ENCODE data around the gene C1QTNF9B.

Gene C1QTNF9B

DNA sequence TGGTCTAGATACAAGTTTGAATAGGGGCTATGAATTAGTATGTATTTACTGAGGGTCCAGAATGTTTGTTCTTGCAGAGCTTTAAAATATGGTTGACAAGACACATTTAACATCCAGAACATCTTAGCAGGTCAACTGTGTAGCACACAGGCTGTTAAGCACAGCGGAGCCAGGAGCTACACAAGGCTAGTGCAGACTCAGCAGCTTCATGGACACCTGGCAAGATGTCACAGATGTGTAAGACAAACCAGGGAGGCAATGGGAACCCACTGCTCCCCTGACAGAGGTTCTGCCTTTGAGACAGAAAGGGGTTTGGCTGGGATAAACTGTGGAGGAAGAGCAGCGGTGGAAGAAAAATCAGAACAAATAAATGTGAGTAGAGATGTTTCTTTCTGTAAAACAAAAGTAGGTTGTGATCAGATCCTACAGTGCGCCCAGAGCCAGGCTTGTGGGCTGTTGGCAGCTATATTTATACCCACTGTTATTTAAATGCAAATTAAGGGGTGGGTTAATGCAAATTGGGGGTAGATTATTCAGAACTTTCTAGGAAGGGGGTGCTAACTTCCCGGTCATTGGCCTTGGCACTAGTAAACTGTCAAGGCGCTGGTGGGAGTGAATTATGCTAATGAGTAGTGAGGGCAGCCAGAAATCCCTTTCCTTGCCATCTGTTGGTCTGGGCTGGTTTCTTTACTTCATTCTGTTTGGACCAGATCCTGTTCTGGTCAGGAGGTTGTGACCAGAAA is 41.1 kb downstream of the C1QTNF9B start:
- no peak overlapping the region for H3K4ac ChIP-seq (ENCODE audit: low read depth in 1 of 2, low read length in 2 of 2)
- H4K8ac ChIP-seq (ENCODE audit: low read length) = peak overlapping the region; percentile 38
- H3K18ac ChIP-seq (ENCODE audit: low read depth in 1 of 2, low read length in 2 of 2) = no peak overlapping the region
- H3K4me3 ChIP-seq (ENCODE audit: insufficient read depth in 1 of 2, low read depth in 1 of 2, low read length in 2 of 2) = no peak overlapping the region
- H4K91ac ChIP-seq (ENCODE audit: low read length) = no peak overlapping the region
- no peak overlapping the region for H2BK15ac ChIP-seq (ENCODE audit: low read depth, poor library complexity, severe bottlenecking)
- H2BK5ac ChIP-seq (ENCODE audit: low read depth, low read length, poor library complexity, severe bottlenecking) = no peak overlapping the region
- H2AK5ac ChIP-seq (ENCODE audit: low read length, severe bottlenecking) = no peak overlapping the region
- H3K23ac ChIP-seq (ENCODE audit: low read length in 2 of 2) = no peak overlapping the region
- no peak for DNase-seq
- no peak overlapping the region for H2BK12ac ChIP-seq (ENCODE audit: low read length in 2 of 2)
- no peak overlapping the region for H3K14ac ChIP-seq (ENCODE audit: low read length in 2 of 2)
- H3K79me1 ChIP-seq (replicated peaks; ENCODE audit: low read length, poor library complexity, severe bottlenecking) = no peaks in the 10 kb centered on the region
- H3K9me3 ChIP-seq (ENCODE audit: control insufficient read depth, low read length) = no peaks in the 10 kb centered on the region
- no peak overlapping the region for H3K9ac ChIP-seq (ENCODE audit: low read length)
- no peaks in the 10 kb centered on the region for H3K27me3 ChIP-seq (ENCODE audit: control insufficient read depth in 1 of 2, insufficient read depth in 1 of 2, low read length in 2 of 2)
- H3K4me2 ChIP-seq (ENCODE audit: low read length, poor library complexity, severe bottlenecking) = no peak overlapping the region
- H3K4me1 ChIP-seq (ENCODE audit: control insufficient read depth, insufficient read depth, low read depth, low read length) = no peaks in the 10 kb centered on the region
- no peak overlapping the region for H2AFZ ChIP-seq (ENCODE audit: low read depth, low read length)
- H3K36me3 ChIP-seq (ENCODE audit: control insufficient read depth in 1 of 2, insufficient read depth in 2 of 2, low read depth in 1 of 2, low read length in 2 of 2) = peaks cover 3 to 44% of the 10 kb centered on the region in 2 experiments
- no peak overlapping the region for H2BK120ac ChIP-seq (ENCODE audit: low read depth, low read length)
- 76% methylated on average over 5 of the region's 5 CpGs for WGBS
- H3K27ac ChIP-seq (ENCODE audit: low read length, poor library complexity, severe bottlenecking) = no peak overlapping the region

DNA sequence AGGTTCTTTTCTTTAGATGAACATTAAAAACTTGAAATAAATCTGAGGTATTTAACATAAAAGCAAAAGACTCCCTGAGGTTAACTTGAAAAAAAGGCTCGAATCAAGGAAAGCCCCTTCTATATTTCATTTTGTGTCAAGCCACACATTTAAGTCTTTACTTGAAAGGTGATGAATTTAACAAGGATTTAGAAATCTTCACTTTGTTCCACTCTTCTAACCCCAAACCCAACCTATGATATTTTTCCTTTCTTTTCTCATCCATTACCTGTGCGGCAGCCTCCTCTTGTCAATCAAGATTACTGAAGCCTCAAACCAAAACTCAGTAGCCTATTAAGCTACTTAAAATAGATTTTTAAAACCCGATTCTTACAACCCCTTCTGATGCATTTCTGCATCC is 41.9 kb downstream of the C1QTNF9B start:
- no peak overlapping the region for H2AK5ac ChIP-seq (ENCODE audit: low read length, severe bottlenecking)
- H3K27ac ChIP-seq (ENCODE audit: low read length, poor library complexity, severe bottlenecking) = no peak overlapping the region
- H3K27me3 ChIP-seq (ENCODE audit: control insufficient read depth in 1 of 2, insufficient read depth in 1 of 2, low read length in 2 of 2) = no peaks in the 10 kb centered on the region
- H4K91ac ChIP-seq (ENCODE audit: low read length) = no peak overlapping the region
- no peak overlapping the region for H2BK15ac ChIP-seq (ENCODE audit: low read depth, poor library complexity, severe bottlenecking)
- no peaks in the 10 kb centered on the region for H3K79me1 ChIP-seq (replicated peaks; ENCODE audit: low read length, poor library complexity, severe bottlenecking)
- no peak overlapping the region for H2BK12ac ChIP-seq (ENCODE audit: low read length in 2 of 2)
- H3K36me3 ChIP-seq (ENCODE audit: control insufficient read depth in 1 of 2, insufficient read depth in 2 of 2, low read depth in 1 of 2, low read length in 2 of 2) = peaks cover 3 to 36% of the 10 kb centered on the region in 2 experiments
- H3K4me2 ChIP-seq (ENCODE audit: low read length, poor library complexity, severe bottlenecking) = no peak overlapping the region
- H3K4ac ChIP-seq (ENCODE audit: low read depth in 1 of 2, low read length in 2 of 2) = no peak overlapping the region
- no peak for DNase-seq
- no peak overlapping the region for H4K8ac ChIP-seq (ENCODE audit: low read length)
- no peak overlapping the region for H2AFZ ChIP-seq (ENCODE audit: low read depth, low read length)
- H3K9ac ChIP-seq (ENCODE audit: low read length) = no peak overlapping the region
- H3K9me3 ChIP-seq (ENCODE audit: control insufficient read depth, low read length) = no peaks in the 10 kb centered on the region
- no peak overlapping the region for H3K14ac ChIP-seq (ENCODE audit: low read length in 2 of 2)
- WGBS = 96% methylated on average over 1 of the region's 3 CpGs
- no peak overlapping the region for H3K18ac ChIP-seq (ENCODE audit: low read depth in 1 of 2, low read length in 2 of 2)
- H2BK5ac ChIP-seq (ENCODE audit: low read depth, low read length, poor library complexity, severe bottlenecking) = no peak overlapping the region
- H2BK120ac ChIP-seq (ENCODE audit: low read depth, low read length) = no peak overlapping the region
- H3K4me3 ChIP-seq (ENCODE audit: insufficient read depth in 1 of 2, low read depth in 1 of 2, low read length in 2 of 2) = no peak overlapping the region
- no peak overlapping the region for H3K23ac ChIP-seq (ENCODE audit: low read length in 2 of 2)
- no peaks in the 10 kb centered on the region for H3K4me1 ChIP-seq (ENCODE audit: control insufficient read depth, insufficient read depth, low read depth, low read length)

DNA sequence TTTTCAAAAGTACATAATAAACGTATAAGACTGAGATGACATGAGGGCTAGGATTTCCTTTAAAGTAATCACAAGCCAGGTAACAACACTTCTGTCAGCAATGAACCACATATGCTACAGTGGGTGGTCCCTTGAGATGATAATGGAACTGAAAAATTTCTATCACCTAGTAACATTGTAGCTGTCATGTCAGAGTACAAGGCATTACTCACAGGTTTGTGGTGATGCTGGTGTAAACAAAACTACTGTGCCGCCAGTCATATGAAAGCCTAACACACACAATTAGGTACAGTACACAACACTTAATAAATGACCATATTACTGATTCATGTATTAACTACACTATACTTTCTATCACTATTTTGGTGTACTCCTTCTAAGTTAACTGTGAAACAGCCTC is 45.0 kb downstream of the C1QTNF9B start:
- Histone ChIP-seq H3K14ac (ENCODE audit: low read length in 2 of 2) (no peak overlapping the region), H3K4me3 (ENCODE audit: insufficient read depth in 1 of 2, low read depth in 1 of 2, low read length in 2 of 2) (no peak overlapping the region), H3K18ac (ENCODE audit: low read depth in 1 of 2, low read length in 2 of 2) (no peak overlapping the region), H2BK15ac (ENCODE audit: low read depth, poor library complexity, severe bottlenecking) (no peak overlapping the region), H4K8ac (ENCODE audit: low read length) (no peak overlapping the region), H3K4me1 (ENCODE audit: control insufficient read depth, insufficient read depth, low read depth, low read length) (no peaks in the 10 kb centered on the region), H3K23ac (ENCODE audit: low read length in 2 of 2) (no peak overlapping the region), H2AK5ac (ENCODE audit: low read length, severe bottlenecking) (no peak overlapping the region), H3K9me3 (ENCODE audit: control insufficient read depth, low read length) (no peaks in the 10 kb centered on the region), H3K36me3 (ENCODE audit: control insufficient read depth in 1 of 2, insufficient read depth in 2 of 2, low read depth in 1 of 2, low read length in 2 of 2) (peaks cover 3 to 21% of the 10 kb centered on the region in 2 experiments), H3K4me2 (ENCODE audit: low read length, poor library complexity, severe bottlenecking) (no peak overlapping the region), H2BK5ac (ENCODE audit: low read depth, low read length, poor library complexity, severe bottlenecking) (no peak overlapping the region), H3K27ac (ENCODE audit: low read length, poor library complexity, severe bottlenecking) (no peak overlapping the region), H3K79me1 (replicated peaks; ENCODE audit: low read length, poor library complexity, severe bottlenecking) (no peaks in the 10 kb centered on the region), H3K27me3 (ENCODE audit: control insufficient read depth in 1 of 2, insufficient read depth in 1 of 2, low read length in 2 of 2) (no peaks in the 10 kb centered on the region), H3K4ac (ENCODE audit: low read depth in 1 of 2, low read length in 2 of 2) (no peak overlapping the region), H2AFZ (ENCODE audit: low read depth, low read length) (no peak overlapping the region), H2BK12ac (ENCODE audit: low read length in 2 of 2) (no peak overlapping the region), H4K91ac (ENCODE audit: low read length) (no peak overlapping the region), H3K9ac (ENCODE audit: low read length) (no peak overlapping the region), H2BK120ac (ENCODE audit: low read depth, low read length) (no peak overlapping the region)
- WGBS = 93% methylated on average over 1 of the region's 2 CpGs
- no peak for DNase-seq

DNA sequence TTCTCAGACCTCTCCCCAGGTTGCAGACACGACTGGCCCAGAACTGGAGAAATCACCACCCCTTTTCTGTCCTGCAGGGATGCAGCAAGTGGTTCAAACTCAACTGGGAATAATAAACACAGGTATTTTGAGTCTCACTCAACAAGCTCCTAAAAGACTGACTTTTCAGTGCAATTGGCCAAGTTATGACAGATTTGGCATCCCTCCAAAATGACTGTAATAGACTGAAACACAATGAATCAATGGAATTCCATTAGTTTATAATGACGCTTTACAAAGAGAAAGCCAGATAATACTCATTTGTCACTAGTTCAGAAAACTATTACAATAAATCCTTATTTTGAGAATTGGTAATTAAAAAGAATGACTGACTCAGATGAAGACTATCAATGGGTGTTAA is 46.2 kb downstream of the C1QTNF9B start:
- DNase-seq = no peak
- no peak overlapping the region for H4K8ac ChIP-seq (ENCODE audit: low read length)
- H2BK120ac ChIP-seq (ENCODE audit: low read depth, low read length) = no peak overlapping the region
- H3K23ac ChIP-seq (ENCODE audit: low read length in 2 of 2) = no peak overlapping the region
- no peak overlapping the region for H2BK5ac ChIP-seq (ENCODE audit: low read depth, low read length, poor library complexity, severe bottlenecking)
- 86% methylated on average over 1 of the region's 2 CpGs for WGBS
- no peak overlapping the region for H3K9ac ChIP-seq (ENCODE audit: low read length)
- no peak overlapping the region for H3K4ac ChIP-seq (ENCODE audit: low read depth in 1 of 2, low read length in 2 of 2)
- H3K79me1 ChIP-seq (replicated peaks; ENCODE audit: low read length, poor library complexity, severe bottlenecking) = no peaks in the 10 kb centered on the region
- no peak overlapping the region for H4K91ac ChIP-seq (ENCODE audit: low read length)
- H3K27ac ChIP-seq (ENCODE audit: low read length, poor library complexity, severe bottlenecking) = no peak overlapping the region
- peaks cover 2 to 20% of the 10 kb centered on the region in 2 experiments for H3K36me3 ChIP-seq (ENCODE audit: control insufficient read depth in 1 of 2, insufficient read depth in 2 of 2, low read depth in 1 of 2, low read length in 2 of 2)
- no peak overlapping the region for H3K18ac ChIP-seq (ENCODE audit: low read depth in 1 of 2, low read length in 2 of 2)
- no peak overlapping the region for H3K4me3 ChIP-seq (ENCODE audit: insufficient read depth in 1 of 2, low read depth in 1 of 2, low read length in 2 of 2)
- H3K4me1 ChIP-seq (ENCODE audit: control insufficient read depth, insufficient read depth, low read depth, low read length) = no peaks in the 10 kb centered on the region
- H3K9me3 ChIP-seq (ENCODE audit: control insufficient read depth, low read length) = no peaks in the 10 kb centered on the region
- no peak overlapping the region for H2AK5ac ChIP-seq (ENCODE audit: low read length, severe bottlenecking)
- no peak overlapping the region for H3K4me2 ChIP-seq (ENCODE audit: low read length, poor library complexity, severe bottlenecking)
- no peak overlapping the region for H2AFZ ChIP-seq (ENCODE audit: low read depth, low read length)
- no peak overlapping the region for H2BK15ac ChIP-seq (ENCODE audit: low read depth, poor library complexity, severe bottlenecking)
- no peak overlapping the region for H3K14ac ChIP-seq (ENCODE audit: low read length in 2 of 2)
- no peak overlapping the region for H2BK12ac ChIP-seq (ENCODE audit: low read length in 2 of 2)
- H3K27me3 ChIP-seq (ENCODE audit: control insufficient read depth in 1 of 2, insufficient read depth in 1 of 2, low read length in 2 of 2) = no peaks in the 10 kb centered on the region

Data from mesenchymal stem cell (in vitro differentiated cells and primary cell).